SU-DHL-6 (cell line): ENCODE data around the gene GPAM.

Experiments
- H2AFZ ChIP-seq: fragments of 200-600 bp; sonication (generic); 2 replicates; pipeline ENCODE4 v1.6.1; 2014; ENCODE audit warnings: low read depth, mild to moderate bottlenecking, moderate library complexity, mixed read lengths, antibody characterized with exemption, low read length; ENCODE audit not compliant: severe bottlenecking
- H3F3A ChIP-seq: fragments of 200-600 bp; shearing (Covaris generic); 2 replicates; pipeline ENCODE4 v1.6.0; 2016; ENCODE audit warnings: antibody characterized with exemption, mild to moderate bottlenecking; ENCODE audit not compliant: insufficient read depth
- H3K27ac ChIP-seq: fragments of 200-600 bp; sonication (generic); 2 replicates; pipeline ENCODE4 v1.5.1; 2016; ENCODE audit warnings: low read depth, mild to moderate bottlenecking, low read length, moderate library complexity, mixed read lengths
- H3K27me3 ChIP-seq: fragments of 200-600 bp; sonication (generic), shearing (Covaris generic); 2 replicates; pipeline ENCODE4 v1.6.0; 2014; ENCODE audit warnings: mild to moderate bottlenecking, low read length
- H3K36me3 ChIP-seq: fragments of 200-600 bp; sonication (generic); 2 replicates; pipeline ENCODE4 v1.6.1; 2014; ENCODE audit warnings: mild to moderate bottlenecking, low read length, mixed read lengths
- H3K4me2 ChIP-seq: fragments of 300-600, 200-600 bp; shearing (Covaris generic), sonication (generic); 2 replicates; pipeline ENCODE4 v1.6.0; 2014; ENCODE audit warnings: low read length, low read depth, mild to moderate bottlenecking; ENCODE audit not compliant: poor library complexity, severe bottlenecking
- H3K4me3 ChIP-seq: fragments of 200-600 bp; sonication (generic); 2 replicates; pipeline ENCODE4 v1.5.1; 2014; ENCODE audit warnings: antibody characterized with exemption, low read length, mild to moderate bottlenecking, mixed read lengths; ENCODE audit not compliant: insufficient read depth, poor library complexity, severe bottlenecking
- H3K79me2 ChIP-seq: fragments of 200-600 bp; sonication (generic); 2 replicates; pipeline ENCODE4 v1.6.1; 2014; ENCODE audit warnings: mild to moderate bottlenecking, low read length, moderate library complexity; ENCODE audit not compliant: insufficient read depth
- H3K9ac ChIP-seq: fragments of 200-600 bp; sonication (generic); 2 replicates; pipeline ENCODE4 v1.7.0; 2014; ENCODE audit warnings: mild to moderate bottlenecking, low read length
- H3K9me2 ChIP-seq: fragments of 200-600 bp; sonication (generic); replicated peaks from 2 replicates; pipeline ENCODE4 v1.6.1; 2014; ENCODE audit warnings: low read length; ENCODE audit not compliant: insufficient read depth
- H3K9me3 ChIP-seq: fragments of 200-600 bp; sonication (generic); 2 replicates; pipeline ENCODE4 v1.6.1; 2014; ENCODE audit warnings: low read length, mixed read lengths; ENCODE audit not compliant: insufficient read depth
- H4K20me1 ChIP-seq: fragments of 200-600 bp; sonication (generic); 2 replicates; pipeline ENCODE4 v1.6.1; 2014; ENCODE audit warnings: low read depth, mild to moderate bottlenecking, antibody characterized with exemption, low read length, moderate library complexity, mixed read lengths
- EZH2phosphoT487 ChIP-seq: fragments of 200-600 bp; sonication (generic), shearing (Covaris generic); conservative IDR thresholded peaks from 2 replicates; pipeline ENCODE4 v1.6.1; 2018; ENCODE audit warnings: mild to moderate bottlenecking, antibody characterized with exemption, low read length, moderate library complexity, mixed read lengths
- TF ChIP-seq, protein P1 (sequence below): fragments of 200-600 bp; sonication (generic); IDR thresholded peaks from one replicate; pipeline ENCODE4 v1.5.1; 2017; ENCODE audit warnings: antibody characterized with exemption, mild to moderate bottlenecking, low read length, moderate library complexity; ENCODE audit not compliant: insufficient read depth, poor library complexity, severe bottlenecking

The GPAM gene

GRCh38 chr10:112140110-112140970 is 43.2 kb downstream of the GPAM start:
- H3K27me3 ChIP-seq = no peaks in the 10 kb centered on the region
- H3K4me2 ChIP-seq = no peak overlapping the region
- H3K9ac ChIP-seq = no peak overlapping the region
- H3K4me3 ChIP-seq = no peak overlapping the region
- H3K9me2 ChIP-seq = no peaks in the 10 kb centered on the region
- H3K27ac ChIP-seq = no peak overlapping the region
- H3K79me2 ChIP-seq = no peaks in the 10 kb centered on the region
- no peak for TF ChIP-seq EZH2phosphoT487
- TF ChIP-seq, protein P1, sequence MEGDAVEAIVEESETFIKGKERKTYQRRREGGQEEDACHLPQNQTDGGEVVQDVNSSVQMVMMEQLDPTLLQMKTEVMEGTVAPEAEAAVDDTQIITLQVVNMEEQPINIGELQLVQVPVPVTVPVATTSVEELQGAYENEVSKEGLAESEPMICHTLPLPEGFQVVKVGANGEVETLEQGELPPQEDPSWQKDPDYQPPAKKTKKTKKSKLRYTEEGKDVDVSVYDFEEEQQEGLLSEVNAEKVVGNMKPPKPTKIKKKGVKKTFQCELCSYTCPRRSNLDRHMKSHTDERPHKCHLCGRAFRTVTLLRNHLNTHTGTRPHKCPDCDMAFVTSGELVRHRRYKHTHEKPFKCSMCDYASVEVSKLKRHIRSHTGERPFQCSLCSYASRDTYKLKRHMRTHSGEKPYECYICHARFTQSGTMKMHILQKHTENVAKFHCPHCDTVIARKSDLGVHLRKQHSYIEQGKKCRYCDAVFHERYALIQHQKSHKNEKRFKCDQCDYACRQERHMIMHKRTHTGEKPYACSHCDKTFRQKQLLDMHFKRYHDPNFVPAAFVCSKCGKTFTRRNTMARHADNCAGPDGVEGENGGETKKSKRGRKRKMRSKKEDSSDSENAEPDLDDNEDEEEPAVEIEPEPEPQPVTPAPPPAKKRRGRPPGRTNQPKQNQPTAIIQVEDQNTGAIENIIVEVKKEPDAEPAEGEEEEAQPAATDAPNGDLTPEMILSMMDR = peak; percentile 92
- no peaks in the 10 kb centered on the region for H4K20me1 ChIP-seq
- no peaks in the 10 kb centered on the region for H3K36me3 ChIP-seq
- H3K9me3 ChIP-seq = no peaks in the 10 kb centered on the region
- H2AFZ ChIP-seq = no peak overlapping the region
- no peaks in the 10 kb centered on the region for H3F3A ChIP-seq

DNA sequence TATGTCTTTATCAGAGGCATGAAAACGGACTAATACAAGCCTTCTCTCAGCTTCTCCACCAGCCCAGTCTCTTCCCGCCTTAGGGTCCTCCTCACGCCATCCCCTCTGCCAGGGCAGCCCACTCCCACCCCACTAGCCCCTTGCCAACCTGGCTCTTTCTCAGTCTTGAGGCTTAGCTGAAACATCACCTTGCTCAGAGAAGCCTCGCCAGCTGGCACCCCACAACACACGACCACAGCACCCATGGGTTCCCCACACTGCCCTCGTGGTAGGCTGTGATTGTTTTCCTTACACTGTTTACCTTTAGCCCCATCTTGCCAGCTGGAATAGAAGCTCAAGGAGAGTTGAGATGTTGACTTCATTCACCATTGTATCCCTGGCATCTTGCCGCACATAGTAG is 44.4 kb downstream of the GPAM start:
- no peak for TF ChIP-seq EZH2phosphoT487
- TF ChIP-seq, protein P1 = no peak
- Histone ChIP-seq H2AFZ (no peak overlapping the region), H3K9me3 (no peaks in the 10 kb centered on the region), H3K9me2 (no peaks in the 10 kb centered on the region), H3K4me2 (no peak overlapping the region), H3K27ac (no peak overlapping the region), H4K20me1 (no peaks in the 10 kb centered on the region), H3K27me3 (no peaks in the 10 kb centered on the region), H3F3A (no peaks in the 10 kb centered on the region), H3K4me3 (no peak overlapping the region), H3K79me2 (no peaks in the 10 kb centered on the region), H3K9ac (no peak overlapping the region), H3K36me3 (no peaks in the 10 kb centered on the region)

DNA sequence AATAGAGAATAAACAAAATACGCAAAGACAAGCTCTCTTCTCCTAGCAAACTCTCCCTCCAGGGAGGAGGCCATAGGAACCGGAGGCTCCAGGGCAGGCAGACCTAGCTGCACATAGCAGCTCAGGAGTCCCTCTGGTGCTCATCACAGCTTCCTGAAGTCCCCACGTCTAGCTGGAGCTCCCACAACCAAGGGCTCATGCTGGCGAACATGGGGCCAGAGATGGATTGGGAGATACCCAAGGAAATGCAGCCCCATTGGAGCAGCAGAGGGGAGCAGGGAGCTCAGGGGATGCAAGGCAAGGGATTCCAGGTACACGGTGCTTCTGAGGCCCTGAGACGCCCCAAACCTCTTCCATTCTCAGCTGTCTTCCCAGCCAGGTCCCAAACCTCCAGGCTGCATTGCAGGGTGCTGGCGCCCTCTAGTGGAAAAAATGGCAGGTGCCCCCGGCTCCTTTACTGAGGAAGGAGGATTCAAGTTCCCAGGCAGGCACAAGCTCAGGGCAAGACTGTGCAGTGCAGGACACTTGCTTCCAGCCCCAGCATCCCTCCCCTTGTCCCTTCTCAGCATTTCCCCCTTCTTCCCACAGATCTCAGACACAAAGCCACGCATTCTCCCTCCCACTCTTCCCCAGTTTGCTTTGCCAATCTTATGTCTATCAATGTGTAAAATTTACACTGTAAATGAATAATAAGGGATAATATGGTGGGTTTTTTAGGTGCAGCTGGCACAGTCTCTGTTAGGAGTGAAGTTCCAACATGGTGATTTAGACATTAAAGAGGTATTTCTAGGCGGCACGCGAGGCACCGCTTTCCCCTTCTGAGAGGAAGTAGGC is 46.2 kb downstream of the GPAM start:
- H3K27ac ChIP-seq = no peak overlapping the region
- no peak overlapping the region for H3K4me3 ChIP-seq
- no peak overlapping the region for H3K4me2 ChIP-seq
- H3K79me2 ChIP-seq = no peaks in the 10 kb centered on the region
- no peak overlapping the region for H3K9ac ChIP-seq
- H2AFZ ChIP-seq = no peak overlapping the region
- H4K20me1 ChIP-seq = no peaks in the 10 kb centered on the region
- H3K9me3 ChIP-seq = no peaks in the 10 kb centered on the region
- TF ChIP-seq, protein P1 = peak; percentile 90
- TF ChIP-seq EZH2phosphoT487 = no peak
- no peaks in the 10 kb centered on the region for H3K27me3 ChIP-seq
- H3F3A ChIP-seq = no peaks in the 10 kb centered on the region
- H3K9me2 ChIP-seq = no peaks in the 10 kb centered on the region
- no peaks in the 10 kb centered on the region for H3K36me3 ChIP-seq
